ENCODE measurements around the gene CLDN18. TPM values are rescaled to one million over a fixed set of nuclear protein-coding genes. Genes with fewer than 3 reads are reported as not detected.
A peak's percentile ranks its signal among the peaks of the same experiment; 100 is the strongest.

The CLDN18 gene
- total and polyA plus RNA-seq, 7 donors = 0.10 to 1.8 TPM; not detected in 5

DNA sequence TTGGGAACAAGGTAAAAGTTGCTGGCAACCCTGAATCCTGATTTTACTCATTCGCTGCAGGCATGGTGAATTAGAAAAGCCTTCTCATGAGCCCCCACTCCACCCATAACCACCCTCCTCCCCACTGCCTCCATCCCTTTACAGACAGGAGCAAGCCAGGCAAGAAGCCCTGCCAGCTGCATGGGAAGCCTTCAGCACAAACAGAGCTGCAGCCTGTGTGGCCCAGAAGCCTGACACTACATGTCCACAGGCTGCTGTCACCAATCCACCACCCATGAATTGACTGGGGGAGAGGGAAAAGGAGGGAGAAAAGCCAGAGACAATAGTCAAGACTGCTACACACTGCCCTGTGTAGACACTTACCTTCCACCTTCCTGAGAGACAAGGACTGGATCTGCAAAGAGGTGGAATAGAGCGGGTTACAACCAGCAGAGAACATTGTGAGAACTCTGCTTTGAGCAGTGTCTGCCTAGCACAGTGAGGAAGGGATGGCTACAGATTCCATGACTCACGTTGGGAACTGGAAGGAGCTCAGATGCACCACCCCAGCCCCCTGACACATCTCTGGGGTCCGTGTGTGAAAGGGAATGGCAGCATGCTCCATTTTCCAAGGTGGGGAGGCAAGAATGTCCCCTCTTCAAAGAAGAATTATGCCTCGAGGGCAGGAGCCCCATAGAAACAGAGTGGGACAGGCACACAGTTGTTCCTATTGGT is 71.6 kb downstream of the CLDN18 start:
- no peaks in the 10 kb centered on the region for H3K9me3 ChIP-seq
- 57 to 78% methylated on average over 5 of the region's 5 CpGs for WGBS, 2 donors
- H3K27ac ChIP-seq = peak overlapping the region; percentile 6 to 52 (median 42)
- H3K36me3 ChIP-seq = peaks cover 6 to 56% (median 21%) of the 10 kb centered on the region in 4 donors
- H3K4me1 ChIP-seq = peaks cover 0 to 13% (median 11%) of the 10 kb centered on the region in 4 donors
- DNase-seq = no peak
- intact Hi-C loops (cut with DNase I) = loop anchor here (5.0 kb wide), 1 partner anchor 36 kb away; the partner anchor contains the start of gene DZIP1L
- TF ChIP-seq POLR2AphosphoS5 (IDR thresholded peaks at IDR 0.05) = no peak
- no peak for TF ChIP-seq CTCF (IDR thresholded peaks at IDR 0.05)
- no peak for TF ChIP-seq EP300 (IDR thresholded peaks at IDR 0.05)
- no peak for TF ChIP-seq POLR2A (IDR thresholded peaks at IDR 0.05)
- no peak overlapping the region for H3K4me3 ChIP-seq
- H3K27me3 ChIP-seq = no peaks in the 10 kb centered on the region

- Histone ChIP-seq H3K9me3 (no peaks in the 10 kb centered on the region), H3K27me3 (no peaks in the 10 kb centered on the region), H3K36me3 (peaks cover 4 to 56% (median 24%) of the 10 kb centered on the region in 4 donors), H3K4me1 (peaks cover 0 to 13% (median 11%) of the 10 kb centered on the region in 4 donors), H3K4me3 (no peak overlapping the region), H3K27ac (peak overlapping the region; percentile 6 to 52 (median 42))
- TF ChIP-seq EP300 (IDR thresholded peaks at IDR 0.05) = no peak
- TF ChIP-seq POLR2AphosphoS5 (IDR thresholded peaks at IDR 0.05) = no peak
- no peak for TF ChIP-seq CTCF (IDR thresholded peaks at IDR 0.05)
- TF ChIP-seq POLR2A (IDR thresholded peaks at IDR 0.05) = no peak
- 12 to 43% methylated on average over 8 of the region's 8 CpGs for WGBS, 2 donors
- intact Hi-C loops (cut with DNase I) = loop anchor here (5.0 kb wide), 1 partner anchor 35 kb away; the partner anchor contains the start of gene DZIP1L
- no peak for DNase-seq
These were observed 72.4 kb downstream of the CLDN18 start for GRCh38 chr3:138082085-138082991.

- H3K27ac ChIP-seq = peak overlapping the region in 2 of 4 donors; percentile 46 to 52
- no peaks in the 10 kb centered on the region for H3K9me3 ChIP-seq
- no peak for TF ChIP-seq EP300 (IDR thresholded peaks at IDR 0.05)
- TF ChIP-seq POLR2A (IDR thresholded peaks at IDR 0.05) = no peak
- TF ChIP-seq POLR2AphosphoS5 (IDR thresholded peaks at IDR 0.05) = no peak
- no peak for TF ChIP-seq CTCF (IDR thresholded peaks at IDR 0.05)
- H3K4me1 ChIP-seq = peaks cover 0 to 13% (median 11%) of the 10 kb centered on the region in 4 donors
- H3K36me3 ChIP-seq = peaks cover 0 to 56% (median 27%) of the 10 kb centered on the region in 4 donors
- H3K4me3 ChIP-seq = no peak overlapping the region
- intact Hi-C loops (cut with DNase I) = loop anchor here (5.0 kb wide), 1 partner anchor 34 kb away; the partner anchor contains the start of gene DZIP1L
- no peaks in the 10 kb centered on the region for H3K27me3 ChIP-seq
- no peak for DNase-seq
These were observed 73.0 kb downstream of the CLDN18 start for GRCh38 chr3:138082992-138083386.

Other genes with a start within 250 kb of the CLDN18 start
- gene SOX14, start 245.8 kb upstream of the CLDN18 start, total RNA-seq = not detected
- gene SOX14, start 245.8 kb upstream of the CLDN18 start, polyA plus RNA-seq = not detected
- gene DZIP1L, start 105.4 kb downstream of the CLDN18 start, total RNA-seq = 10 to 100 TPM; 11.2 to 33.0 (median 23.7) TPM
- gene DZIP1L, start 105.4 kb downstream of the CLDN18 start, polyA plus RNA-seq = 1 to 10 TPM in 2 of 3 donors, not detected in 1; 1.2 to 1.7 TPM
- not detected for gene A4GNT, start 122.2 kb downstream of the CLDN18 start, total RNA-seq
- gene A4GNT, start 122.2 kb downstream of the CLDN18 start, polyA plus RNA-seq = not detected
- 10 to 100 TPM in 2 of 4 donors, 1 to 10 TPM in 2; 9.6 to 15.1 (median 11.1) TPM for gene DBR1, start 164.8 kb downstream of the CLDN18 start, total RNA-seq
- gene DBR1, start 164.8 kb downstream of the CLDN18 start, polyA plus RNA-seq = 1 to 10 TPM; 6.6 to 7.6 (median 6.9) TPM
- 10 to 100 TPM; 67.6 to 75.0 (median 69.0) TPM for gene ARMC8, start 177.1 kb downstream of the CLDN18 start, total RNA-seq
- gene ARMC8, start 177.1 kb downstream of the CLDN18 start, polyA plus RNA-seq = 10 to 100 TPM; 12.0 to 25.7 (median 16.1) TPM

Data from sigmoid colon (tissue), 7 donors.